Liver (tissue), 9 donors: Measurements from ENCODE around the gene TMEM190. TPM values are rescaled to one million over a fixed set of nuclear protein-coding genes. Genes with fewer than 3 reads are reported as not detected.

Experiments used
- DNase-seq: peaks from one replicate; pipeline ENCODE4 v3.0.0-alpha.2; 2017; ENCODE audit warnings: low spot score
- H3K27ac ChIP-seq, 2 donors: one replicate each; pipeline ENCODE4 v1.7.0; 2013; ENCODE audit warnings: inconsistent platforms in 2 of 2, low read length in 2 of 2, control low read depth in 1 of 2, low read depth in 1 of 2, mild to moderate bottlenecking in 1 of 2
- H3K27me3 ChIP-seq, 4 donors: one replicate each; pipeline versions ENCODE4 v1.6.1 to v1.7.0; 2013; ENCODE audit warnings: low read length in 3 of 4, inconsistent platforms in 1 of 4, mild to moderate bottlenecking in 1 of 4, moderate library complexity in 1 of 4; ENCODE audit not compliant: control insufficient read depth in 4 of 4, insufficient read depth in 4 of 4
- H3K36me3 ChIP-seq, 4 donors: one replicate each; pipeline versions ENCODE4 v1.6.1 to v1.7.0; 2013; ENCODE audit warnings: low read length in 3 of 4, mild to moderate bottlenecking in 3 of 4, low read depth in 1 of 4, moderate library complexity in 1 of 4; ENCODE audit not compliant: control insufficient read depth in 4 of 4, insufficient read depth in 3 of 4
- H3K4me1 ChIP-seq, 4 donors: one replicate each; pipeline versions ENCODE4 v1.6.1 to v1.7.0; 2013; ENCODE audit warnings: low read length in 3 of 4, mild to moderate bottlenecking in 3 of 4, moderate library complexity in 1 of 4; ENCODE audit not compliant: control insufficient read depth in 4 of 4, insufficient read depth in 4 of 4
- H3K4me3 ChIP-seq, 3 donors: one replicate each; pipeline versions ENCODE4 v1.6.1 to v1.7.0; 2013; ENCODE audit warnings: low read length in 3 of 3, control low read depth in 1 of 3, low read depth in 1 of 3, mild to moderate bottlenecking in 1 of 3
- H3K9ac ChIP-seq, 2 donors: one replicate each; pipeline ENCODE4 v1.7.0; 2013; ENCODE audit warnings: low read length in 2 of 2, mild to moderate bottlenecking in 2 of 2, moderate library complexity in 2 of 2, control low read depth in 1 of 2, low read depth in 1 of 2
- H3K9me3 ChIP-seq, 4 donors: one replicate each; pipeline versions ENCODE4 v1.6.1 to v1.7.0; 2013; ENCODE audit warnings: low read length in 3 of 4; ENCODE audit not compliant: control insufficient read depth in 4 of 4
- ATF3 ChIP-seq: IDR thresholded peaks from 2 replicates; pipeline ENCODE4 v1.6.1; 2016; ENCODE audit warnings: antibody characterized with exemption
- CTCF ChIP-seq: fragments of 150-350 bp; IDR thresholded peaks from 2 replicates; pipeline ENCODE4 v1.5.1; 2017; ENCODE audit warnings: improper control_type of control experiment, low read depth, low read length; ENCODE audit not compliant: missing input control
- EGR1 ChIP-seq, 2 donors: IDR thresholded peaks; 2 replicates each; pipeline ENCODE4 v1.6.1; 2016 to 2018; ENCODE audit warnings: antibody characterized with exemption in 2 of 2, low read depth in 2 of 2
- FOXA1 ChIP-seq: IDR thresholded peaks from 2 replicates; pipeline ENCODE4 v1.6.1; 2016; ENCODE audit warnings: antibody characterized with exemption
- FOXA2 ChIP-seq: IDR thresholded peaks from 2 replicates; pipeline ENCODE4 v1.6.1; 2016; ENCODE audit warnings: antibody characterized with exemption
- GABPA ChIP-seq, 2 donors: IDR thresholded peaks in 1 of 2; conservative IDR thresholded peaks in 1 of 2; 2 replicates each; pipeline ENCODE4 v1.6.1; 2016; ENCODE audit warnings: antibody characterized with exemption in 2 of 2, mild to moderate bottlenecking in 1 of 2, moderate library complexity in 1 of 2
- HNF4A ChIP-seq, 2 donors: conservative IDR thresholded peaks; 2 replicates each; pipeline ENCODE4 v1.6.1; 2016; ENCODE audit warnings: antibody characterized with exemption in 2 of 2, mild to moderate bottlenecking in 2 of 2
- HNF4G ChIP-seq: IDR thresholded peaks from 2 replicates; pipeline ENCODE4 v1.6.1; 2016; ENCODE audit warnings: antibody characterized with exemption
- JUND ChIP-seq, 2 donors: IDR thresholded peaks; 2 replicates each; pipeline ENCODE4 v1.6.1; 2016; ENCODE audit warnings: antibody characterized with exemption in 2 of 2
- MAX ChIP-seq: IDR thresholded peaks from 2 replicates; pipeline ENCODE4 v1.6.1; 2016; ENCODE audit warnings: antibody characterized with exemption
- NR2F2 ChIP-seq: IDR thresholded peaks from 2 replicates; pipeline ENCODE4 v1.6.1; 2016; ENCODE audit warnings: antibody characterized with exemption
- RAD21 ChIP-seq, 2 donors: IDR thresholded peaks; 2 replicates each; pipeline ENCODE4 v1.6.1; 2016; ENCODE audit warnings: antibody characterized with exemption in 2 of 2, mild to moderate bottlenecking in 2 of 2
- REST ChIP-seq: IDR thresholded peaks from 2 replicates; pipeline ENCODE4 v1.6.1; 2016; ENCODE audit warnings: antibody characterized with exemption, mild to moderate bottlenecking
- RXRA ChIP-seq, 2 donors: IDR thresholded peaks; 2 replicates each; pipeline ENCODE4 v1.6.1; 2017 to 2018; ENCODE audit warnings: antibody characterized with exemption in 2 of 2, mild to moderate bottlenecking in 1 of 2
- SP1 ChIP-seq: IDR thresholded peaks from 2 replicates; pipeline ENCODE4 v1.6.1; 2018; ENCODE audit warnings: antibody characterized with exemption, mild to moderate bottlenecking
- TAF1 ChIP-seq: conservative IDR thresholded peaks from 2 replicates; pipeline ENCODE4 v1.6.1; 2016; ENCODE audit warnings: antibody characterized with exemption, mild to moderate bottlenecking
- YY1 ChIP-seq: IDR thresholded peaks from 2 replicates; pipeline ENCODE4 v1.6.1; 2016; ENCODE audit warnings: antibody characterized with exemption, mild to moderate bottlenecking
- ZBTB33 ChIP-seq: IDR thresholded peaks from 2 replicates; pipeline ENCODE4 v1.6.1; 2016; ENCODE audit warnings: antibody characterized with exemption
- WGBS: extraction: QIAGEN DNeasy Blood & Tissue Kit; methylation state at CpG from one replicate; pipeline ENCODE4 v1.1.7; 2013; 5-methylcytosine and 5-hydroxymethylcytosine counted together
- polyA plus RNA-seq, 2 donors: library from polyadenylated mRNA; stranded (reverse) in 1 of 2; unstranded in 1 of 2; fragments of 200-250 nt in 1 of 2; fragments of >200 nt in 1 of 2; fragmentation: Nextera tagmentation in 1 of 2; extraction: Ambion mirVana in 1 of 2; gene quantifications; one replicate each; pipeline versions ENCODE4 v1.2.1 to v1.2.3, GENCODE V29; 2013 to 2015
- total RNA-seq, 2 donors: library from RNA; depleted of rRNA; stranded (reverse); fragments of >200 nt; gene quantifications; one replicate each; pipeline ENCODE4 v1.2.3, GENCODE V29; 2014
- donor health status: healthy.
- donor health status: healthy.
- donor health status: healthy.
- donor health status: healthy.
- donor health status: healthy.

The TMEM190 gene
- total and polyA plus RNA-seq, 4 donors: not detected

GRCh38 chr19:55391191-55391670, 14.6 kb downstream of the TMEM190 start:
- H3K36me3 ChIP-seq: peaks cover 10 to 30% (median 18%) of the 10 kb centered on the region in 4 donors
- TF ChIP-seq HNF4A (conservative IDR thresholded peaks at IDR 0.05) (no peak), ZBTB33 (no peak), TAF1 (no peak), EGR1 (IDR thresholded peaks at IDR 0.05; ENCODE audit: low read depth in 2 of 2) (no peak), REST (no peak), MAX (no peak), GABPA (IDR thresholded peaks at IDR 0.05 in 1 of 2, conservative IDR thresholded peaks at IDR 0.05 in 1 of 2) (no peak), JUND (IDR thresholded peaks at IDR 0.05) (no peak), RAD21 (IDR thresholded peaks at IDR 0.05) (no peak), YY1 (no peak), NR2F2 (no peak), SP1 (no peak), RXRA (IDR thresholded peaks at IDR 0.05) (no peak), HNF4G (no peak), FOXA2 (no peak), FOXA1 (no peak), ATF3 (no peak), CTCF (no peak)
- no peak overlapping the region for H3K9ac ChIP-seq
- H3K27me3 ChIP-seq: no peaks in the 10 kb centered on the region
- 91% methylated on average over 12 of the region's 12 CpGs for WGBS
- no peak for DNase-seq
- H3K27ac ChIP-seq: no peak overlapping the region
- no peak overlapping the region for H3K4me3 ChIP-seq
- no peaks in the 10 kb centered on the region for H3K9me3 ChIP-seq
- H3K4me1 ChIP-seq: peaks cover 4 to 23% (median 18%) of the 10 kb centered on the region in 4 donors
